ENCODE measurements around the gene CDC5L.
"Not testable (repeated sequence)": the region's sequence is repeated elsewhere in the genome, so short reads cannot be mapped to it uniquely, and the experiment has no call there.

CDC5L gene

GRCh38 chr6:44441091-44441855 lies 53.8 kb downstream of the CDC5L start:
- TF ChIP-seq POLR2A (IDR thresholded peaks at IDR 0.05; ENCODE audit: low read depth, low read length): no peak
- DNase-seq (ENCODE audit: insufficient read length, low spot score): no peak
- FAIRE-seq: peak; percentile 50

GRCh38 chr6:44442236-44442635 lies 54.7 kb downstream of the CDC5L start:
- TF ChIP-seq POLR2A (IDR thresholded peaks at IDR 0.05; ENCODE audit: low read depth, low read length): no peak
- DNase-seq (ENCODE audit: insufficient read length, low spot score) (no peak), FAIRE-seq (no peak)

- no peak for DNase-seq (ENCODE audit: insufficient read length, low spot score)
- TF ChIP-seq POLR2A (IDR thresholded peaks at IDR 0.05; ENCODE audit: low read depth, low read length): no peak
- FAIRE-seq: no peak
Measured at GRCh38 chr6:44442833-44443444, 55.4 kb downstream of the CDC5L start.

GRCh38 chr6:44444853-44445252 lies 57.3 kb downstream of the CDC5L start:
- DNase-seq (ENCODE audit: insufficient read length, low spot score): no peak
- no peak for FAIRE-seq
- TF ChIP-seq POLR2A (IDR thresholded peaks at IDR 0.05; ENCODE audit: low read depth, low read length): no peak

GRCh38 chr6:44446626-44447300 lies 59.3 kb downstream of the CDC5L start:
- FAIRE-seq (peak; percentile 96), DNase-seq (ENCODE audit: insufficient read length, low spot score) (no peak)
- no peak for TF ChIP-seq POLR2A (IDR thresholded peaks at IDR 0.05; ENCODE audit: low read depth, low read length)

GRCh38 chr6:44449181-44449580 lies 61.7 kb downstream of the CDC5L start:
- peak; percentile 87 for FAIRE-seq
- DNase-seq (ENCODE audit: insufficient read length, low spot score): not testable (repeated sequence)

- DNase-seq (ENCODE audit: insufficient read length, low spot score): no peak
- FAIRE-seq: no peak
- no peak for TF ChIP-seq POLR2A (IDR thresholded peaks at IDR 0.05; ENCODE audit: low read depth, low read length)
Measured at GRCh38 chr6:44451803-44452695, 64.5 kb downstream of the CDC5L start.

- peak; percentile 91 for FAIRE-seq
- TF ChIP-seq POLR2A (IDR thresholded peaks at IDR 0.05; ENCODE audit: low read depth, low read length): no peak
Measured at GRCh38 chr6:44452725-44453124, 65.2 kb downstream of the CDC5L start.

GRCh38 chr6:44453146-44453545 lies 65.6 kb downstream of the CDC5L start:
- no peak for DNase-seq (ENCODE audit: insufficient read length, low spot score)
- no peak for TF ChIP-seq POLR2A (IDR thresholded peaks at IDR 0.05; ENCODE audit: low read depth, low read length)
- no peak for FAIRE-seq

More at GRCh38 chr6:44452725-44453124, 65.2 kb downstream of the CDC5L start:
- peak; percentile 45 for DNase-seq (ENCODE audit: insufficient read length, low spot score)

GRCh38 chr6:44454198-44454597 lies 66.7 kb downstream of the CDC5L start:
- FAIRE-seq (no peak), DNase-seq (ENCODE audit: insufficient read length, low spot score) (no peak)
- TF ChIP-seq POLR2A (IDR thresholded peaks at IDR 0.05; ENCODE audit: low read depth, low read length): no peak

GRCh38 chr6:44456070-44456965 lies 68.8 kb downstream of the CDC5L start:
- no peak for TF ChIP-seq POLR2A (IDR thresholded peaks at IDR 0.05; ENCODE audit: low read depth, low read length)
- FAIRE-seq: no peak

GRCh38 chr6:44456966-44457292 lies 69.4 kb downstream of the CDC5L start:
- TF ChIP-seq POLR2A (IDR thresholded peaks at IDR 0.05; ENCODE audit: low read depth, low read length): no peak
- FAIRE-seq: no peak
- no peak for DNase-seq (ENCODE audit: insufficient read length, low spot score)

More at GRCh38 chr6:44456070-44456965, 68.8 kb downstream of the CDC5L start:
- DNase-seq (ENCODE audit: insufficient read length, low spot score): peak; percentile 61

GRCh38 chr6:44457596-44457995 lies 70.1 kb downstream of the CDC5L start:
- no peak for TF ChIP-seq POLR2A (IDR thresholded peaks at IDR 0.05; ENCODE audit: low read depth, low read length)
- no peak for DNase-seq (ENCODE audit: insufficient read length, low spot score)
- FAIRE-seq: no peak

Measured in H54 (cell line).